B cell (primary cell): ENCODE results near the gene CYP27A1. TPM values are rescaled to one million over a fixed set of nuclear protein-coding genes. Genes with fewer than 3 reads are reported as not detected.

ENCODE experiments used
- ATAC-seq: fragments of 200-7000 bp; cut with Tn5 transposase; one replicate; pipeline ENCODE4 v1.10.0; 2021; ENCODE audit warnings: low read depth, mild to moderate bottlenecking, moderate number of reproducible peaks, moderate library complexity
- CTCF ChIA-PET: fragments of 350-600 bp; sonication (Branson Sonifier 250); formaldehyde crosslinking; loops from one replicate; lab custom pipeline; 2021; ENCODE audit warnings: antibody characterized with exemption, inconsistent platforms; lab: Charles Lee
- POLR2A ChIA-PET: fragments of 350-600 bp; sonication (Branson Sonifier 250); formaldehyde crosslinking; loops from one replicate; lab custom pipeline; 2021; ENCODE audit warnings: antibody characterized with exemption; lab: Charles Lee
- DNase-seq: peaks from one replicate; pipeline ENCODE4 v3.0.0; 2013
- H2AFZ ChIP-seq: 2 replicates; pipeline ENCODE4 v1.6.1; 2012; ENCODE audit warnings: mild to moderate bottlenecking, low read depth, low read length; ENCODE audit not compliant: insufficient read depth, poor library complexity, severe bottlenecking
- H3K27ac ChIP-seq, 2 donors: 1 replicate in 1 of 2; 2 replicates in 1 of 2; pipeline ENCODE4 v1.5.1; 2012 to 2013; ENCODE audit warnings: low read length in 2 of 2, mild to moderate bottlenecking in 2 of 2, moderate library complexity in 1 of 2
- H3K27me3 ChIP-seq, 4 experiments: fragments of 200-600 bp in 1 of 4; sonication (generic) in 1 of 4; replicated peaks in 1 of 4; 1 replicate in 2 of 4; 2 replicates in 2 of 4; pipeline versions ENCODE4 v1.6.1 to v1.7.0; 2013 to 2016; ENCODE audit warnings: low read length in 3 of 4, mild to moderate bottlenecking in 2 of 4, mixed read lengths in 1 of 4, moderate library complexity in 1 of 4; ENCODE audit not compliant: insufficient read depth in 4 of 4, control insufficient read depth in 3 of 4; ENCODE audit errors: control extremely low read depth in 1 of 4
- H3K36me3 ChIP-seq, 2 experiments: replicated peaks in 1 of 2; 1 replicate in 1 of 2; 2 replicates in 1 of 2; pipeline versions ENCODE4 v1.6.1 to v1.7.1; 2013; ENCODE audit warnings: low read length in 1 of 2; ENCODE audit not compliant: insufficient read depth in 2 of 2, control insufficient read depth in 1 of 2; ENCODE audit errors: control extremely low read depth in 1 of 2, extremely low read depth in 1 of 2
- H3K4me1 ChIP-seq, 2 donors: fragments of 200-600 bp in 1 of 2; sonication (generic) in 1 of 2; 1 replicate in 1 of 2; 2 replicates in 1 of 2; pipeline versions ENCODE4 v1.5.1 to v1.6.1; 2013 to 2017; ENCODE audit warnings: low read length in 2 of 2; ENCODE audit not compliant: control insufficient read depth in 2 of 2, insufficient read depth in 2 of 2
- H3K4me2 ChIP-seq: replicated peaks from 2 replicates; pipeline ENCODE3; 2012; ENCODE audit warnings: mild to moderate bottlenecking, low read depth, low read length; ENCODE audit not compliant: poor library complexity, severe bottlenecking
- H3K4me3 ChIP-seq, 5 experiments: fragments of 200-600 bp in 1 of 5; sonication (generic) in 1 of 5; 1 replicate in 3 of 5; 2 replicates in 2 of 5; pipeline versions ENCODE4 v1.5.1 to v1.7.0; 2011 to 2016; ENCODE audit warnings: low read length in 4 of 5, mild to moderate bottlenecking in 4 of 5, low read depth in 2 of 5, control low read depth in 1 of 5, moderate library complexity in 1 of 5; ENCODE audit not compliant: insufficient read depth in 1 of 5; ENCODE audit errors: control extremely low read depth in 1 of 5, extremely low read depth in 1 of 5
- H3K79me2 ChIP-seq: fragments of 200-600 bp; sonication (generic); one replicate; pipeline ENCODE4 v1.6.0; 2016; ENCODE audit warnings: low read length; ENCODE audit not compliant: control insufficient read depth, insufficient read depth
- H3K9ac ChIP-seq: fragments of 200-600 bp; sonication (generic); 2 replicates; pipeline ENCODE4 v1.6.1; 2017; ENCODE audit warnings: mild to moderate bottlenecking, low read length, moderate library complexity
- H3K9me3 ChIP-seq, 3 donors: one replicate each; pipeline versions ENCODE4 v1.6.1 to v1.7.1; 2013; ENCODE audit warnings: low read length in 2 of 3; ENCODE audit not compliant: control insufficient read depth in 2 of 3, insufficient read depth in 1 of 3; ENCODE audit errors: control extremely low read depth in 1 of 3
- H4K20me1 ChIP-seq: 2 replicates; pipeline ENCODE4 v1.6.0; 2012; ENCODE audit warnings: mild to moderate bottlenecking, low read length; ENCODE audit not compliant: insufficient read depth, control insufficient read depth, poor library complexity, severe bottlenecking
- H3K27ac Mint-ChIP-seq: one replicate; pipeline ENCODE4 v1.8.0; 2021; ENCODE audit warnings: mixed read lengths
- H3K27me3 Mint-ChIP-seq: one replicate; pipeline ENCODE4 v1.8.0; 2021; ENCODE audit warnings: mixed read lengths
- H3K4me1 Mint-ChIP-seq: one replicate; pipeline ENCODE4 v1.8.0; 2021; ENCODE audit warnings: mixed read lengths
- H3K4me3 Mint-ChIP-seq: one replicate; pipeline ENCODE4 v1.8.0; 2021; ENCODE audit warnings: mixed read lengths
- H3K9me3 Mint-ChIP-seq: one replicate; pipeline ENCODE4 v1.8.0; 2022; ENCODE audit warnings: mixed read lengths; ENCODE audit not compliant: insufficient read depth
- CTCF ChIP-seq: fragments of 200-600 bp; IDR thresholded peaks from one replicate; pipeline ENCODE4 v1.8.0; 2022; ENCODE audit warnings: antibody characterized with exemption, mild to moderate bottlenecking
- EZH2 ChIP-seq: IDR thresholded peaks from 2 replicates; pipeline ENCODE4 v1.6.1; 2012; ENCODE audit warnings: borderline replicate concordance, low read depth, mild to moderate bottlenecking, moderate library complexity, low read length; ENCODE audit not compliant: insufficient read depth, poor library complexity, severe bottlenecking
- WGBS: methylation state at CpG from one replicate; pipeline ENCODE4 v1.1.5; 2013; ENCODE audit warnings: missing lambda C conversion rate; ENCODE audit not compliant: insufficient coverage; 5-methylcytosine and 5-hydroxymethylcytosine counted together
- intact Hi-C: fragments of 100-400 bp; cut with micrococcal nuclease; formaldehyde crosslinking; loops from one replicate; pipeline ENCODE4 v1.10.0; 2022
- polyA plus RNA-seq: library from polyadenylated mRNA; depleted of rRNA; stranded (reverse); fragments of >200 nt; gene quantifications from 2 replicates; pipeline ENCODE4 v1.2.3, GENCODE V29; 2012
- total RNA-seq, 2 donors: library from RNA; stranded (reverse); fragments of 120-200 nt in 1 of 2; gene quantifications; 1 replicate in 1 of 2; 2 replicates in 1 of 2; pipeline versions ENCODE4 v1.2.3 to v1.2.4, GENCODE V29; 2013 to 2022

CYP27A1 gene
- total and polyA plus RNA-seq, 2 donors (not counting 1 experiment from before 2014, with no cell fraction given), result 0.39 to 1.1 TPM

GRCh38 chr2:218853766-218854165 is 71.8 kb downstream of the CYP27A1 start:
- TF ChIP-seq CTCF (no peak), EZH2 (no peak)
- Mint-ChIP-seq H3K9me3 (no peaks in the 10 kb centered on the region), H3K27ac (no peak overlapping the region), H3K27me3 (peaks cover 68% of the 10 kb centered on the region), H3K4me3 (no peak overlapping the region), H3K4me1 (peaks cover 1% of the 10 kb centered on the region)
- Histone ChIP-seq H3K4me1 (peaks cover 5 to 10% of the 10 kb centered on the region in 2 donors), H3K9me3 (no peaks in the 10 kb centered on the region), H3K36me3 (no peaks in the 10 kb centered on the region), H2AFZ (no peak overlapping the region), H4K20me1 (no peaks in the 10 kb centered on the region), H3K27ac (no peak overlapping the region), H3K4me2 (no peak overlapping the region), H3K27me3 (peaks cover 0 to 73% (median 31%) of the 10 kb centered on the region in 4 experiments), H3K4me3 (no peak overlapping the region), H3K9ac (no peak overlapping the region), H3K79me2 (no peaks in the 10 kb centered on the region)
- intact Hi-C loops, result loop anchor here (1.0 to 5.0 kb wide), 4 partner anchors 23 to 266 kb away; no protein-coding TSS in a partner anchor
- CTCF ChIA-PET, result interaction anchor here (0.8 to 10.3 kb wide), 5 partner anchors 15 to 283 kb away, joined by 3 to 129 read pairs (median 5); partner anchors contain the start of gene WNT10A
- WGBS, result 54% methylated on average over 5 of the region's 5 CpGs
- DNase-seq (no peak), ATAC-seq (no peak)
- POLR2A ChIA-PET, result no interaction called here

GRCh38 chr2:218854860-218855259 is 72.9 kb downstream of the CYP27A1 start:
- Mint-ChIP-seq H3K9me3 (no peaks in the 10 kb centered on the region), H3K27ac (no peak overlapping the region), H3K4me3 (no peak overlapping the region), H3K4me1 (peaks cover 6% of the 10 kb centered on the region), H3K27me3 (peaks cover 73% of the 10 kb centered on the region)
- H3K27me3 ChIP-seq, result peaks cover 0 to 73% (median 35%) of the 10 kb centered on the region in 4 experiments
- intact Hi-C loops, result loop anchor here (5.0 kb wide), 1 partner anchor 127 kb away; no protein-coding TSS in a partner anchor
- 80% methylated on average over 3 of the region's 5 CpGs for WGBS
- H2AFZ ChIP-seq, result no peak overlapping the region
- no peak overlapping the region for H3K4me3 ChIP-seq
- CTCF ChIA-PET, result interaction anchor here (0.6 to 10.3 kb wide), 6 partner anchors 14 to 299 kb away, joined by 3 to 129 read pairs (median 6); partner anchors contain the start of gene WNT10A
- no peak overlapping the region for H3K9ac ChIP-seq
- H4K20me1 ChIP-seq, result no peaks in the 10 kb centered on the region
- no peak for TF ChIP-seq CTCF
- no peak for TF ChIP-seq EZH2
- ATAC-seq (no peak), DNase-seq (no peak)
- H3K36me3 ChIP-seq, result no peaks in the 10 kb centered on the region
- no peaks in the 10 kb centered on the region for H3K79me2 ChIP-seq
- POLR2A ChIA-PET, result interaction anchor here (0.7 kb wide), 1 partner anchor 660 kb away, joined by 4 read pairs; no protein-coding TSS in a partner anchor
- peaks cover 0 to 5% (median 0%) of the 10 kb centered on the region in 3 donors for H3K9me3 ChIP-seq
- peaks cover 12 to 17% of the 10 kb centered on the region in 2 donors for H3K4me1 ChIP-seq
- no peak overlapping the region for H3K27ac ChIP-seq
- H3K4me2 ChIP-seq, result no peak overlapping the region
